HG03442 (cell line): ENCODE data around the gene CCDC74A.
"Not testable (repeated sequence)": the region's sequence is repeated elsewhere in the genome, so short reads cannot be mapped to it uniquely, and the experiment has no call there.

ENCODE experiments used
- ATAC-seq: cut with Tn5 transposase; IDR thresholded peaks from one replicate; pipeline ENCODE4 v1.9.1; 2021; ENCODE audit warnings: mild to moderate bottlenecking, moderate library complexity; ENCODE audit not compliant: unreplicated experiment

Gene CCDC74A

DNA sequence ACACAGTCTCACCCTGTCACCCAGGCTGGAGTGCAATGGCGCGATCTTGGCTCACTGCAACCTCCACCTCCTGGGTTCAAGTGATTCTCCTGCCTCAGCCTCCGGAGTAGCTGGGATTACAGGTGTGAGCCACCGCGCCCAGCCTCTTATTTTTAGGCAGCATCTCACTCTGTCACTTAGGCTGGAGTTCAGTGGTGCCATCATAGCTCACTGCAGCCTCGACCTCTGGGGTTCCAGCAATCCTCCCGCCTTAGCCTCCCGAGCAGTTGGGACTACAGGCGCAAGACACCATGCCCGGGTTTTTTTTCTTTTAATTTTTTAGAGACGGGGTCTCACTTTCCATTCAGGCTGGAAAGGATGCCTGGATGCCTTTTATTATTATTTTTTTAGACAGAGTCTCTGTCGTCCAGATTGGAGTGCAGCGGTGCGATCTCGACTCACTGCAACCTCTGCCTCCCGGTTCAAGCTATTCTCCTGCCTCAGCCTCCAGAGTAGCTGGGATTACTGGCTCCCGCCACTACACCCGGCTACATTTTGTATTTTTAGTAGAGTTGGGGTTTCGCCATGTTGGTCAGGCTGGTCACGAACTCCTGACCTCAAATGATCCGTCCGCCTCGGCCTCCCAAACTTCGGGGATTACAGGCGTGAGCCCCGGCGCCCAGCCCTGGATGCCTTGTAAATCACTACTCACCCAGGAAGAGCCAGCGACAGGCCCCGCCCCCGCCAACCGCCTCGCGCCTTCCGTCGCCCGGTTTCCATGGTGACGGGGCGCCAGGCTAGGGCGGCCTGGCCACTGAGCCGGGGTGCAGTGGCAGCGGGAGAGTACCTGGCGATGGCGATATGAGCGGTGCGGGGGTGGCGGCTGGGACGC, at the start of gene CCDC74A:
Gene CCDC74A (plus strand): TSS at position 758 of the 871 bp plus-strand sequence. CDS start 83 bp downstream, at position 841.
- peak; percentile 86 for ATAC-seq

DNA sequence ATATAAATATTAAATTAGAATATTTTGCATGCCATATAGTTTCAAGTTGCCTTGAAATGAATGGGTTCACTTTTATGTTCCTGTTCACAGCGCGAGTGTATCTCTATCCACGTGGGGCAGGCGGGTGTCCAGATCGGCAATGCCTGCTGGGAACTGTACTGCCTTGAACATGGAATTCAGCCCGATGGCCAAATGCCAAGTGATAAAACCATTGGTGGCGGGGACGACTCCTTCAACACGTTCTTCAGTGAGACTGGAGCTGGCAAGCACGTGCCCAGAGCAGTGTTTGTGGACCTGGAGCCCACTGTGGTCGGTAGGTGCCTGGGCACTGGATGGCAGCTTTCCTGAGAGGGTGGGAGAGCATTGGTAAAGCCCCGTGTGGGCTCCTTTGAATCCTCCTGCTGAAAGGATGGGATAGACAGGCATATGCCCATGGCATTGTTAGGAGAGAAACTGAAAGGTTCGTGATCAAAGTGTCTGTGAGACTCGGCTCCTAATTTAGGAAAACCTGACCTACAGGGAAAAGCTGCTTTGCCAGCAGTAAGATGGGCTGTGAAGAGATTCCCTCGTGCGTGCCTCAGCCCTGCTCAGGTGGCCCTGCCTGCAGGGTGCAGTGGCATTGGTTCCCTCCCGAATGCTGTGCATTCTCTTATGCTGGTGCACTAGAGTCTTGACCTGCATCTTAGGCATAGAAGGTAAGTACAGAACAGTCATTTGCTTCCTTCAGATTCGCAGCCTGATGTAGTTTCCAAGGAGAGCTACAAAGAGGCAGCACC, 49.4 kb upstream of the CCDC74A start:
- ATAC-seq, result not testable (repeated sequence)

GRCh38 chr2:131478850-131479461, 48.7 kb upstream of the CCDC74A start:
- not testable (repeated sequence) for ATAC-seq

GRCh38 chr2:131480351-131480750, 47.3 kb upstream of the CCDC74A start:
- not testable (repeated sequence) for ATAC-seq

DNA sequence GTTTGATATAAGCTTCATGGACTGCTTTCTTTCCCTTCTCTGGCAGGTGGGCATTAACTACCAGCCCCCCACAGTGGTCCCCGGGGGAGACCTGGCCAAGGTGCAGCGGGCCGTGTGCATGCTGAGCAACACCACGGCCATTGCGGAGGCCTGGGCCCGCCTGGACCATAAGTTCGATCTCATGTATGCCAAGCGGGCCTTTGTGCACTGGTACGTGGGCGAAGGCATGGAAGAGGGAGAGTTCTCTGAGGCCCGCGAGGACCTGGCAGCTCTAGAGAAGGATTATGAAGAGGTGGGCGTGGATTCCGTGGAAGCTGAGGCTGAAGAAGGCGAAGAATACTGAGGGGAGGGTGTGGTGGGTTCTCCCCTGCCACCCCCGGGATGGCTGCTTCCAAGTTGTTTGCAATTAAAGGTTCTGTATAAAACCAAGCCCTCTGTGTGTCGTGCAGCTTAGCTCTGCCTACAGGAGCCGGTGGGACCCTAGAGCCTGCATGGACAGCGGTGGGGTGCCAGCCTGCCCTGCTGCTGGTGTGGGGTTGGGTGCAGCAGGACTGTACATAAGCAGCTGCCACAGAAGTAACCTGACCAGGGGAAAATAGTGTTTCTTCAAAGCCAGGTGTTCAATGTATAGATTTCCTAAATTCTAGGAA, 45.1 kb upstream of the CCDC74A start:
- ATAC-seq, result not testable (repeated sequence)

DNA sequence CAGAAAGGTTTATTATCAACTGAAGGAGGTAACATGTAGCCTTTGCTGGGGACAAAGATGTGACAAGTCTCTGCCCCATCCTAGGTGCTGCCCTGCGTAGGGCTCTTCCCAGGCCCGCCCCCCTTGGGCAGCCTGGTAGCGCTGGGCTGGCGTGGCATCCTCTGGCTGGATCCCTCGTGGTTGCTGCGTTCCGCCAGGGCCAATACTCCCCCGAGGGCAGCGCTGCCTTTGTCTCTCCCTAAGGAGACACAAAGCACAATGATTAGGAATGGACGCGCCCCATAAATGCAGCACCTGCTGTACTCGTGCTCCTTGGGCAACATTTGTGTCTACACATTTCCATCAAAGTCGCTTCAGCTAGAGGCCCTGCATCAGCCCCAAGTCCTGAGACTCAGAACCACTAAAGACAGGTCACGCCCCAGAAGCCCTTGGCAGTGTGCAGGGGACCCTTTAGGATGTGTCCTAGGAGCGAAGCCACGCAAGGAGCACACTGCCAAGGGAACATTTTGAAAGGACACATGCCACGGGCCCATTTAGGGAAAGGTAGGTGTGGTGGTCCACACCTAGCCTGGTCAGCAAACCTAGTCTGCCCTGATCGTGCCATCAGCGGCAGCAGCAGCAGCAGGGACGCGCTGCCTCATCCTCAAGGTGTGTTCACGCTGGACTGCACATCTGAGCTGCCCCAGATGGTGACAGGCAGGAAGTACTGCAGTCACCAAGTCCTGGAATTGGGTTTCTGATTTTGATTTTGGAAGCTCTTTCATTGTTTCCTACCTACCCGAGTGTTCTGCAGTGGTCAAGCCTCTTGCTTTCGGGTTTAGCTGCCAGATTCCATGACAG, 43.5 kb upstream of the CCDC74A start:
- not testable (repeated sequence) for ATAC-seq

- ATAC-seq, result not testable (repeated sequence)
Observed at GRCh38 chr2:131484906-131485460, 42.7 kb upstream of the CCDC74A start.

GRCh38 chr2:131486201-131486902, 41.3 kb upstream of the CCDC74A start:
- ATAC-seq, result not testable (repeated sequence)

DNA sequence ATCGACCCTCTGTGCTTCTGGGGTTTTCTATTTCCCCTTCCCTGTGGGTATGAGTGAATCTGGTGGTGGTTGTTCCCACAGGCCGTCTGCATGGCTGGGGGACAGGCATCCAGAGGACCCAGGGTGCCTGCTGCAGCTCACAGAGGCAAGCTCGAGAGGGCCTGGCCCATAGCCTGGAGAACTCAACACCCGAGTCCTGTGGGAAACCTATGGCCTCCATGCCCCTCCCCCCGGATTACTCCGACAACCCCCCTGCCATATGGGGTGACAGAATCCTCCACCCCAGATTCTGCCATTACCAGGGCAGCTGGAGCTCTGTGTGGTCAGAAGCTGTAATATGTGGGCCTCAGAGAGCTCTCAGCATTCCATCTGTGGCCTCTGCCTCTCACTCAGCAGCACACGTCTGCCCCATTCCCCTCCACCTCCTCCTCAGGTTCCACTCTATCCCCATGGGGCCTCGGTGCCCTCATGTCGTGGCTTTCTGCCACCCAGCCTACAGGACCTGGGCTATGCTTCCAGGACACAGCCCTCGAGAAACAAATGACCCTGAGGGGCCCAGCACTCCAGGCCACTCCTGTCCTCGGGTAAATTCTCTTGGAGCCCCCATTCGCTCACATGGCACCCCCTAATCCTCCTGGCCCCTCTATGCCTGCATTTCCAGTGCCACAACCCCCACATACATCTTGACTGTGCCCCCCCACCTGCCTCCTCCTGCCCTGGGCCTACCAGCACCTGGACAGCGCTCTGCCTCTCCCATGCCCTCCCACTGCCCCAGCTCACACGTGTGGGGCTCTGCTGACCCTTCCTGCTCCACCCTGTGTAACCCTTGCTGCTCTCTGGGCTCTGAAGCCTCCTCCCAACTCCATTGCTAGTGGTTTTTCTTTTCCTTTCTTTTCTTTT, 39.1 kb upstream of the CCDC74A start:
- no peak for ATAC-seq

DNA sequence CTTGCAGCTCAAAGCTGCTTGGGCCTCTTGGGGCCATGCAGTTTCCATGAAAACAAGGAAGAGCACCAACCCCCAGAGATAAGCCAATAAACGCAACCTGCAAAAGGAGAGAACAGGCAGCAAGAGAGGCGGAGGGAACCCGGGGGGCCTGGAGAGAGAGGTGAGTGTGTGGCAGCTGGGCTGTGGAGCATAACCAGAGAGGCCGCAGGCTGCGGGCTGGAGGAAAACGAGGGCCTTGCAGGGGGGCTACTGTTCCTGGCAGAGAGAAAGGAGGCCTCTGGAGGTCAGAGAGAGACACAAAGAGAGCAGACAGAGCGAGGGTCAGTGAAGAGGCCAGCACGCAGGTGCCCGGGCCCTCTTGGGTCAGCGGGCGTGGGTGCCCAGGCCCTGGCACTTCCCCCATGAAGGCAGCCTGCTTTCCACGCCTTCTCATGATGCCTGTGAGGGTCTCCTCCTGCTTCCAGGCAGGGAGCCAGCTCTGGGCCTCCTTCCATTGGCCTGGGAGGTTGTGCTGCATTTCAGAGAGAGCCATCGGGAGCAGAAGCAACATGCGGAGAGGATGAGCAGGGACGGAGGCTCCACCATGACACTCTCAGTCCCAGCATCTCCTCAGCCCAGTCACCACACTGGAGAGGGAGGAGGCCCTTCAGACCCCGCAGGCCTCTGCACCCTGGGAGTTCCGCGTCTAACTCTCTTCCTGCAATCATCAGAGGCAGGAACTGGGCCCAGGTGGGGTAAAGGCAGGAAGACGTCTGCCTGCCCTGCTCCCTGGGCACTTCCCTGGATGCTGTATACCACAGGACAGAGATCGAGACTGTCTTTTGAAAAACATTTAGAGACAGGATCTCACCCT, 36.8 kb upstream of the CCDC74A start:
- not testable (repeated sequence) for ATAC-seq

- peak; percentile 4 for ATAC-seq
Observed at GRCh38 chr2:131491469-131491836, 36.2 kb upstream of the CCDC74A start.

GRCh38 chr2:131492015-131492417, 35.7 kb upstream of the CCDC74A start, which contains the start of gene MZT2A:
MZT2A (minus strand) TSS chr2:131492397; CDS start chr2:131492376, 21 bp downstream.
- ATAC-seq, result peak; percentile 14

- peak; percentile 63 for ATAC-seq
Observed at GRCh38 chr2:131492418-131493198, 35.1 kb upstream of the CCDC74A start.

GRCh38 chr2:131493199-131493968, 34.3 kb upstream of the CCDC74A start:
- ATAC-seq, result peak; percentile 15

- ATAC-seq, result not testable (repeated sequence)
Observed at GRCh38 chr2:131495506-131495905, 32.2 kb upstream of the CCDC74A start.
